GM10847 (cell line): ENCODE results near the gene SLC12A6.

Experiments used
- POLR2A ChIP-seq: IDR thresholded peaks from 2 replicates; pipeline ENCODE4 v1.6.1; 2011; ENCODE audit not compliant: insufficient read length; ENCODE audit errors: extremely low read depth

SLC12A6 gene

GRCh38 chr15:34304613-34305012, 33.0 kb downstream of the SLC12A6 start:
- no peak for TF ChIP-seq POLR2A

GRCh38 chr15:34301058-34301457, 36.5 kb downstream of the SLC12A6 start:
- TF ChIP-seq POLR2A: no peak

GRCh38 chr15:34297059-34297458, 40.5 kb downstream of the SLC12A6 start:
- no peak for TF ChIP-seq POLR2A

GRCh38 chr15:34292621-34293020, 45.0 kb downstream of the SLC12A6 start:
- TF ChIP-seq POLR2A: no peak

GRCh38 chr15:34284937-34285336, 52.6 kb downstream of the SLC12A6 start:
- no peak for TF ChIP-seq POLR2A

GRCh38 chr15:34282384-34282783, 55.2 kb downstream of the SLC12A6 start:
- TF ChIP-seq POLR2A: no peak

- no peak for TF ChIP-seq POLR2A
These were observed 57.4 kb downstream of the SLC12A6 start for GRCh38 chr15:34280193-34280592.

- no peak for TF ChIP-seq POLR2A
These were observed 58.2 kb downstream of the SLC12A6 start for GRCh38 chr15:34279368-34279767.

GRCh38 chr15:34275721-34276120, 61.9 kb downstream of the SLC12A6 start:
- TF ChIP-seq POLR2A: no peak

GRCh38 chr15:34275154-34275553, 62.4 kb downstream of the SLC12A6 start:
- no peak for TF ChIP-seq POLR2A

GRCh38 chr15:34271493-34271892, 66.1 kb downstream of the SLC12A6 start:
- TF ChIP-seq POLR2A: no peak

- no peak for TF ChIP-seq POLR2A
These were observed 70.8 kb downstream of the SLC12A6 start for GRCh38 chr15:34266751-34267150.

GRCh38 chr15:34264076-34264475, 73.5 kb downstream of the SLC12A6 start:
- TF ChIP-seq POLR2A: no peak

GRCh38 chr15:34262362-34262761, 75.2 kb downstream of the SLC12A6 start:
- TF ChIP-seq POLR2A: no peak

- no peak for TF ChIP-seq POLR2A
These were observed 78.0 kb downstream of the SLC12A6 start for GRCh38 chr15:34259566-34259965.

- no peak for TF ChIP-seq POLR2A
These were observed 79.4 kb downstream of the SLC12A6 start for GRCh38 chr15:34258151-34258550.

- TF ChIP-seq POLR2A: no peak
These were observed 85.0 kb downstream of the SLC12A6 start for GRCh38 chr15:34252545-34252944.

GRCh38 chr15:34248190-34248589, 89.4 kb downstream of the SLC12A6 start:
- TF ChIP-seq POLR2A: no peak
